ACC112 (cell line): ENCODE results near the gene RELN.

ENCODE experiments used
- H2AFZ ChIP-seq: fragments of 200-600 bp; sonication (generic); one replicate; pipeline ENCODE4 v1.6.0; 2017; ENCODE audit warnings: antibody characterized with exemption, low read length; ENCODE audit not compliant: unreplicated experiment
- H3K27ac ChIP-seq: fragments of 200-600 bp; sonication (generic); 2 replicates; pipeline ENCODE4 v1.5.1; 2014; ENCODE audit warnings: low read depth, mild to moderate bottlenecking, antibody characterized with exemption, low read length, moderate library complexity
- H3K27me3 ChIP-seq: fragments of 200-600 bp; sonication (generic); 2 replicates; pipeline ENCODE4 v1.6.1; 2014; ENCODE audit warnings: mild to moderate bottlenecking, antibody characterized with exemption, low read length, moderate library complexity, mixed read lengths; ENCODE audit not compliant: insufficient read depth
- H3K36me3 ChIP-seq: fragments of 200-600 bp; sonication (generic); 2 replicates; pipeline ENCODE4 v1.6.1; 2016; ENCODE audit warnings: mild to moderate bottlenecking, antibody characterized with exemption, low read length, moderate library complexity, mixed read lengths; ENCODE audit not compliant: insufficient read depth
- H3K4me1 ChIP-seq: fragments of 200-600 bp; sonication (generic); one replicate; pipeline ENCODE4 v1.6.1; 2016; ENCODE audit warnings: low read length, mixed read lengths; ENCODE audit not compliant: insufficient read depth, unreplicated experiment, control insufficient read depth
- H3K4me3 ChIP-seq: fragments of 200-600 bp; sonication (generic); 2 replicates; pipeline ENCODE4 v1.5.1; 2014; ENCODE audit warnings: mild to moderate bottlenecking, low read depth, low read length
- H3K79me2 ChIP-seq: fragments of 200-600 bp; sonication (generic); one replicate; pipeline ENCODE4 v1.6.0; 2016; ENCODE audit warnings: low read length; ENCODE audit not compliant: control insufficient read depth, unreplicated experiment, insufficient read depth

Gene RELN

GRCh38 chr7:103689255-103689654 lies 300.2 kb downstream of the RELN start:
- Histone ChIP-seq H3K4me3 (no peak overlapping the region), H2AFZ (no peak overlapping the region), H3K4me1 (no peaks in the 10 kb centered on the region), H3K27me3 (no peaks in the 10 kb centered on the region), H3K36me3 (no peaks in the 10 kb centered on the region), H3K79me2 (no peaks in the 10 kb centered on the region), H3K27ac (no peak overlapping the region)

DNA sequence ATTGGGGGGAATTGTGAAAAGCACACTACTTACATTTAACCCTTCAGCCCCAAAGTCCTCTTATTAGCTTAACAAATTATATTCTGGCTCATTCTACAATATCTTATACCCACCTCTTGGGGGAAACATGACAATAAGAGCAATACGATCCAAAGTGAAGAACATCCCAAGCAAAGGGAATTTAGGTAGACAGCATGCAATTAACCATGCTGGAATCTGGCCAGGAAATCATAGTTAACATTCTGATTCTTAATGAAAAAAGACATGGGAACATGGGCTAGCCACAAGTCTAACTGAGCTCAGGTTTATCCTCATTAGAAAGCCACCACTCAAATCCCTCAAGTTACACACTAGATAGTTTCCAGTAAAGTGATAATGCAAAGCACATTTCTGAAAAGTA lies 301.5 kb downstream of the RELN start:
- no peak overlapping the region for H2AFZ ChIP-seq
- H3K4me1 ChIP-seq, result no peaks in the 10 kb centered on the region
- no peak overlapping the region for H3K4me3 ChIP-seq
- H3K27ac ChIP-seq, result no peak overlapping the region
- no peaks in the 10 kb centered on the region for H3K36me3 ChIP-seq
- H3K79me2 ChIP-seq, result no peaks in the 10 kb centered on the region
- H3K27me3 ChIP-seq, result no peaks in the 10 kb centered on the region

GRCh38 chr7:103687272-103687671 lies 302.2 kb downstream of the RELN start:
- Histone ChIP-seq H3K36me3 (no peaks in the 10 kb centered on the region), H2AFZ (no peak overlapping the region), H3K4me3 (no peak overlapping the region), H3K27ac (no peak overlapping the region), H3K27me3 (no peaks in the 10 kb centered on the region), H3K4me1 (no peaks in the 10 kb centered on the region), H3K79me2 (no peaks in the 10 kb centered on the region)

DNA sequence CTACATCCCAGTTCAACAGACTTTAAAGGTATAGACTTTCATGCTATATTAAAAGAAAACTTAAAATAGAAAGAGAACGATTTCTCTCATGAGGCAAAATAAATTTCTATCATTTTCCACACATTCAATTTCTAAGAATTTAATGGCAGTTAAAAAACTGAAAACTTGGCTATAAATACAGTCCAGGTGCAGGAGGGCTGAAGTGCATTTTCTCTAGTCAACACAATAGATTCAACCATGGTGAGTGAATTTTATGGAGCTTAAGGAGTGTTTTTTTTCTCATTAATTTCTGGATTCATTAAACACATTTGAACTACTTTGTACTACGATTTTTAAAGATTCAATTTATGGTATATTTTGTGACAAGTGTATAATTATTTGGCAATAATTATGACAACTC lies 302.7 kb downstream of the RELN start:
- no peak overlapping the region for H3K4me3 ChIP-seq
- H3K79me2 ChIP-seq, result no peaks in the 10 kb centered on the region
- H3K27me3 ChIP-seq, result no peaks in the 10 kb centered on the region
- H3K36me3 ChIP-seq, result no peaks in the 10 kb centered on the region
- H3K4me1 ChIP-seq, result no peaks in the 10 kb centered on the region
- no peak overlapping the region for H2AFZ ChIP-seq
- H3K27ac ChIP-seq, result no peak overlapping the region

DNA sequence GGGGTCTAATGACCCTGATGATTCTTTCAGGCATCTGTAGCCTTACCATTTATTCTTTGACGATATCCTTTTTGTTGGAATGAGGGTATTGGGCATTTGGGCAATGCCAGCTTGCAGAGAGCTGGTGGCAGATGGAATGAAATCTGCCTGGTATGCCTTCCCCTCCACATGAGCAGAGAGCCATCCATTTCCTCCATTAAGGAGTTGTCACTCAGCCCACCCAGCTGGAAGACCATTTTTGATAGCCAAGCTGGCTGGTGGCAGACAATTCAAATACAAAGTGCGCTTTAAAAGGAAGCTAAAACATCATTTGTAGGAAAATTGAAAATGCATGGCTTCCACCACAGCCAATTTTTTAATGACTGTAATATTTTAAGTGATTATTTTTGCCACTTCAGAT lies 303.4 kb downstream of the RELN start:
- no peaks in the 10 kb centered on the region for H3K79me2 ChIP-seq
- H3K27me3 ChIP-seq, result no peaks in the 10 kb centered on the region
- no peak overlapping the region for H2AFZ ChIP-seq
- no peak overlapping the region for H3K4me3 ChIP-seq
- no peaks in the 10 kb centered on the region for H3K4me1 ChIP-seq
- no peak overlapping the region for H3K27ac ChIP-seq
- no peaks in the 10 kb centered on the region for H3K36me3 ChIP-seq

- H2AFZ ChIP-seq, result no peak overlapping the region
- H3K4me3 ChIP-seq, result no peak overlapping the region
- H3K4me1 ChIP-seq, result no peaks in the 10 kb centered on the region
Observed at GRCh38 chr7:103685646-103686045, 303.8 kb downstream of the RELN start.

DNA sequence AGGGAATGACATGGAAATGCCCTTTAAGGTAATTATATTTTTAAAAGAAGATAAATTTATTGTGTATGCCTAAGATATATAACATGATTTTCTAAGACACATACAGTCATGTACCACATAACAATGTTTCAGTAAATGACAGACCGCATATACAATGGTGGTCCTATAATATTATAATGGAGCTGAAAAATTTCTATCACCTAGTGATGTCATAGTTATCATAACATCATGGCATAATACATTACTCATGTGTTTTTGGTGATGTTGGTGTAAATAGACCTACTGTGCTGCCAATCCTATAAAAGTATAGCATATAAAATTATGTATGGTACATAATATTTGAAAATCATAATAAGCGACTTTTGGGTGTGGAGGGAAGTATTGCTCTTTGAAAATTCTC lies 306.1 kb downstream of the RELN start:
- H3K27ac ChIP-seq, result no peak overlapping the region
- no peak overlapping the region for H3K4me3 ChIP-seq
- no peaks in the 10 kb centered on the region for H3K36me3 ChIP-seq
- no peaks in the 10 kb centered on the region for H3K79me2 ChIP-seq
- H3K27me3 ChIP-seq, result no peaks in the 10 kb centered on the region
- H2AFZ ChIP-seq, result no peak overlapping the region
- peaks cover 18% of the 10 kb centered on the region for H3K4me1 ChIP-seq

More at GRCh38 chr7:103685646-103686045, 303.8 kb downstream of the RELN start:
- H3K36me3 ChIP-seq, result no peaks in the 10 kb centered on the region
- H3K79me2 ChIP-seq, result no peaks in the 10 kb centered on the region
- H3K27me3 ChIP-seq, result no peaks in the 10 kb centered on the region
- no peak overlapping the region for H3K27ac ChIP-seq

DNA sequence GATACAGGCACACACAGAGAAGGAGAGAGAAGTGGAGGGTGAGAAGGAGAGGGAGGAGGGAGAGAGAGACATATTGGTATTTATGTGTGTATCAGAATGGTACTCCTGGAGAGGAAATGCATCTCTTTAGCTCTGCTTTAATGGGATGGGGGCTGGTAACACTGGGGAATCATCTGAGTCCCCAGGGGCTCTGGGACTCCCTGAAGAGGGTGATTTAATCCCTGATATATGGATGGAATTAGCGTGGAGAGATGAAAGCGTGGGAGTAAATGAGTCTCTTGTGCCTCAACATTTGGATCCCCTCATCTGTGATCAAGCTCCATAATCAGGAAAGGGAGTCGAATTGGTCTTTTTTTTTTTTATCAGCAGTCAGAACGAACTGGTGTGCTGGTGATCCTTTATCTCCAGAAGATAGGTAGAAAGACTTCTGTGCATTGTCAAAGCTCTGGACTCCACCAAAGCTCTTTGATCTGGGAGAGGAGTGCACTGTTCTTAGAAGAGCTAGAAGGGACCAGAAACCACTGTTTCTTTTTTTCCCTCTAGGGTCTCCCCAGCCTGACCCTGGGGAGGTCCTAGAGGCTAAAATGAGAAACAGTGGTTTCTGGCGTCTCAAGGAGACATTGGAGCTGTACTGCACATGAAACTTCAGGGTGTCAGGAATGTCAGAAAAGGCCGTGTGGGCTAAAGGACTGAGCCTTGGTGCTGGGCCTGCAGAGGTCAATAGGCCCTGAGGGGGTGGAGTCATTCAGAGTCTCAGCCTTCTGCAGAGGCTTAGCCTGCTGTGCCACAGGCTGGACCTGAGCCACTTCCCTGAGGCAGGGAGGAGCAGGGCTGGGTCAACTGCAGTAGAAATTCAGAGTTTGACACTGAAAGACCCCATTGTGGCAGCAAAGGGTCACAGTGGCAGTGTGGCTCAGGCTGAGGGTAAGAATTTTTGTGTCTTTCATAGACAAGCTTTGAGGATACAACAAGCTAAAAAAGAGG lies 309.0 kb downstream of the RELN start:
- H2AFZ ChIP-seq, result peak overlapping the region; percentile 42
- no peaks in the 10 kb centered on the region for H3K79me2 ChIP-seq
- H3K27me3 ChIP-seq, result no peaks in the 10 kb centered on the region
- no peak overlapping the region for H3K4me3 ChIP-seq
- H3K4me1 ChIP-seq, result peaks cover 18% of the 10 kb centered on the region
- H3K36me3 ChIP-seq, result no peaks in the 10 kb centered on the region
- H3K27ac ChIP-seq, result peak overlapping the region; percentile 25; the same call in 1 of the 2 replicates

- peaks cover 18% of the 10 kb centered on the region for H3K4me1 ChIP-seq
- peak overlapping the region; percentile 29; the same call in 1 of the 2 replicates for H3K27ac ChIP-seq
- H2AFZ ChIP-seq, result peak overlapping the region; percentile 42
- H3K27me3 ChIP-seq, result no peaks in the 10 kb centered on the region
- H3K79me2 ChIP-seq, result no peaks in the 10 kb centered on the region
- no peaks in the 10 kb centered on the region for H3K36me3 ChIP-seq
- no peak overlapping the region for H3K4me3 ChIP-seq
Observed at GRCh38 chr7:103679151-103680132, 310.0 kb downstream of the RELN start.

DNA sequence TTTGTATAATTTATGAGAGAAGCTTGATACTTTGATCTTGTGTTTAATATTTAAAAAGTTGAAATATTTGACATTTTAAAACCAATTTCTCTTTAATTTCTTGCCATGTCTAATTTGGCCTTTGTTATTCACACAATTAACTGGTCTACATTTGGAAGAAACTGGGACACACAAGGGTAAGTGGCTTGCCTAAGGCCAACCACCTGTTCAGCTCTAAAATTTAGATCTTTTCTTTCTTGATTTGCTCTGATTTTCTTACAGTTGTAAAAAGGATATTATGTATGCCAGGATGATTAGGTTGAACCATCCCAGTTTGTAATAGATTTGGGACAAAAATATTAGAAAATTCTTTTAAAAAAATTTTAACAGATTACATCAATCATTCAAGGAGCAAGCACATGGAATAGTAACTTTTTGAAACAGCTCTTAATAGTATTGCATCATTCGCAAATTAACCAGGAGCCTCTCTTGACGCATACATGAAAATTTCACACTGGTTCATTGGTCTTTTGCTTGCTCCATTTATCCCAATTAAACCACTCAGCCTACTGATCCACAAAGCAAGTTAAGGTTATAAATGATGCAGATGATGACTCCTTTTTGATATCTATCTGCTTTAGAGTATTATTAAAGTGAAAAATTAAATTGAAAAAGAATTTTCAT lies 321.0 kb downstream of the RELN start:
- Histone ChIP-seq H2AFZ (no peak overlapping the region), H3K79me2 (no peaks in the 10 kb centered on the region), H3K27me3 (no peaks in the 10 kb centered on the region), H3K4me1 (peaks cover 7% of the 10 kb centered on the region), H3K36me3 (no peaks in the 10 kb centered on the region), H3K27ac (no peak overlapping the region), H3K4me3 (no peak overlapping the region)
